T-helper 2 cell treated with Interferon-gamma antibody and Interleukin-4, amounts not matched to agents 5 μg/mL and 100 μg/mL, for 36 hours (primary cell): ENCODE results near the gene SYNGR2.

Experiments
- DNase-seq: peaks from one replicate; pipeline ENCODE4 v3.0.0; 2021; ENCODE audit warnings: low spot score
- H3K27ac Mint-ChIP-seq: one replicate; pipeline ENCODE4 v1.8.0; 2021; ENCODE audit warnings: mild to moderate bottlenecking, mixed read lengths
- H3K27me3 Mint-ChIP-seq: one replicate; pipeline ENCODE4 v1.8.0; 2021; ENCODE audit warnings: low read depth, mixed read lengths
- H3K36me3 Mint-ChIP-seq: one replicate; pipeline ENCODE4 v1.8.0; 2021; ENCODE audit warnings: low read depth, mixed read lengths
- H3K4me1 Mint-ChIP-seq: one replicate; pipeline ENCODE4 v1.8.0; 2021; ENCODE audit warnings: low read depth, mixed read lengths
- H3K4me3 Mint-ChIP-seq: one replicate; pipeline ENCODE4 v1.8.0; 2022; ENCODE audit warnings: mild to moderate bottlenecking, moderate library complexity, mixed read lengths
- H3K9me3 Mint-ChIP-seq: one replicate; pipeline ENCODE4 v1.8.0; 2021; ENCODE audit warnings: mixed read lengths

The SYNGR2 gene

GRCh38 chr17:78182504-78182903 is 14.1 kb downstream of the SYNGR2 start:
- H3K27me3 Mint-ChIP-seq = no peaks in the 10 kb centered on the region
- H3K27ac Mint-ChIP-seq = no peak overlapping the region
- peaks cover 28% of the 10 kb centered on the region for H3K4me1 Mint-ChIP-seq
- peaks cover 25% of the 10 kb centered on the region for H3K36me3 Mint-ChIP-seq
- no peaks in the 10 kb centered on the region for H3K9me3 Mint-ChIP-seq
- no peak for DNase-seq
- H3K4me3 Mint-ChIP-seq = no peak overlapping the region

- H3K4me3 Mint-ChIP-seq = no peak overlapping the region
Measured at GRCh38 chr17:78183916-78184315, 15.5 kb downstream of the SYNGR2 start.

GRCh38 chr17:78184351-78184750 is 16.0 kb downstream of the SYNGR2 start:
- H3K4me3 Mint-ChIP-seq = no peak overlapping the region

More at GRCh38 chr17:78183916-78184315, 15.5 kb downstream of the SYNGR2 start:
- Mint-ChIP-seq H3K36me3 (peaks cover 25% of the 10 kb centered on the region), H3K4me1 (peaks cover 31% of the 10 kb centered on the region), H3K9me3 (no peaks in the 10 kb centered on the region), H3K27ac (no peak overlapping the region), H3K27me3 (no peaks in the 10 kb centered on the region)
- DNase-seq = no peak

GRCh38 chr17:78184868-78185267 is 16.5 kb downstream of the SYNGR2 start:
- Mint-ChIP-seq H3K4me1 (peaks cover 31% of the 10 kb centered on the region), H3K9me3 (no peaks in the 10 kb centered on the region), H3K4me3 (peak overlapping the region; percentile 38), H3K27me3 (no peaks in the 10 kb centered on the region), H3K36me3 (peaks cover 20% of the 10 kb centered on the region), H3K27ac (peak overlapping the region; percentile 32)
- no peak for DNase-seq

More at GRCh38 chr17:78184351-78184750, 16.0 kb downstream of the SYNGR2 start:
- Mint-ChIP-seq H3K27ac (no peak overlapping the region), H3K36me3 (peaks cover 23% of the 10 kb centered on the region), H3K9me3 (no peaks in the 10 kb centered on the region), H3K27me3 (no peaks in the 10 kb centered on the region), H3K4me1 (peaks cover 31% of the 10 kb centered on the region)
- no peak for DNase-seq

- Mint-ChIP-seq H3K4me3 (peak overlapping the region; percentile 88), H3K9me3 (no peaks in the 10 kb centered on the region), H3K4me1 (peaks cover 28% of the 10 kb centered on the region), H3K36me3 (peaks cover 13% of the 10 kb centered on the region), H3K27ac (peak overlapping the region; percentile 83), H3K27me3 (no peaks in the 10 kb centered on the region)
- DNase-seq = no peak
Measured at GRCh38 chr17:78185981-78186691, 17.8 kb downstream of the SYNGR2 start.

- H3K4me3 Mint-ChIP-seq = peak within 1 kb of the TSS; percentile 88
- H3K9me3 Mint-ChIP-seq = no peaks in the 10 kb centered on the region
- H3K27me3 Mint-ChIP-seq = no peaks in the 10 kb centered on the region
- peaks cover 11% of the 10 kb centered on the region for H3K36me3 Mint-ChIP-seq
- DNase-seq = peak; percentile 96
- peaks cover 28% of the 10 kb centered on the region for H3K4me1 Mint-ChIP-seq
- peak within 1 kb of the TSS; percentile 83 for H3K27ac Mint-ChIP-seq
Measured at GRCh38 chr17:78186692-78187595, 18.6 kb downstream of the SYNGR2 start, which contains the start of the genes AFMID and TK1. TSS of gene AFMID (plus strand) at chr17:78187362. CDS start at chr17:78187371, 9 bp downstream. TSS of gene TK1 (minus strand) at chr17:78187052. CDS start at chr17:78186994, 58 bp downstream.

- no peak for DNase-seq
- H3K9me3 Mint-ChIP-seq = no peaks in the 10 kb centered on the region
- no peak overlapping the region for H3K4me3 Mint-ChIP-seq
- H3K36me3 Mint-ChIP-seq = peaks cover 6% of the 10 kb centered on the region
- H3K27me3 Mint-ChIP-seq = no peaks in the 10 kb centered on the region
- H3K4me1 Mint-ChIP-seq = peaks cover 4% of the 10 kb centered on the region
- H3K27ac Mint-ChIP-seq = no peak overlapping the region
Measured at GRCh38 chr17:78196716-78197115, 28.3 kb downstream of the SYNGR2 start.

- no peak overlapping the region for H3K4me3 Mint-ChIP-seq
- no peak overlapping the region for H3K27ac Mint-ChIP-seq
Measured at GRCh38 chr17:78197147-78197832, 28.9 kb downstream of the SYNGR2 start.

GRCh38 chr17:78200451-78200850 is 32.1 kb downstream of the SYNGR2 start:
- H3K4me1 Mint-ChIP-seq = peaks cover 4% of the 10 kb centered on the region
- H3K4me3 Mint-ChIP-seq = no peak overlapping the region
- H3K36me3 Mint-ChIP-seq = no peaks in the 10 kb centered on the region
- no peaks in the 10 kb centered on the region for H3K27me3 Mint-ChIP-seq
- no peak for DNase-seq
- H3K27ac Mint-ChIP-seq = no peak overlapping the region
- no peaks in the 10 kb centered on the region for H3K9me3 Mint-ChIP-seq

More at GRCh38 chr17:78197147-78197832, 28.9 kb downstream of the SYNGR2 start:
- no peaks in the 10 kb centered on the region for H3K9me3 Mint-ChIP-seq
- no peaks in the 10 kb centered on the region for H3K27me3 Mint-ChIP-seq
- DNase-seq = no peak
- peaks cover 4% of the 10 kb centered on the region for H3K4me1 Mint-ChIP-seq
- peaks cover 6% of the 10 kb centered on the region for H3K36me3 Mint-ChIP-seq

- DNase-seq = no peak
- Mint-ChIP-seq H3K4me3 (no peak overlapping the region), H3K27ac (no peak overlapping the region), H3K36me3 (peaks cover 5% of the 10 kb centered on the region), H3K9me3 (no peaks in the 10 kb centered on the region), H3K4me1 (peaks cover 4% of the 10 kb centered on the region), H3K27me3 (no peaks in the 10 kb centered on the region)
Measured at GRCh38 chr17:78202666-78203065, 34.3 kb downstream of the SYNGR2 start.

- Mint-ChIP-seq H3K27me3 (no peaks in the 10 kb centered on the region), H3K4me3 (no peak overlapping the region), H3K9me3 (no peaks in the 10 kb centered on the region), H3K27ac (no peak overlapping the region), H3K4me1 (no peaks in the 10 kb centered on the region), H3K36me3 (peaks cover 5% of the 10 kb centered on the region)
- no peak for DNase-seq
Measured at GRCh38 chr17:78204387-78205123, 36.2 kb downstream of the SYNGR2 start.

GRCh38 chr17:78205124-78205775 is 36.9 kb downstream of the SYNGR2 start:
- H3K27ac Mint-ChIP-seq = no peak overlapping the region
- H3K27me3 Mint-ChIP-seq = no peaks in the 10 kb centered on the region
- H3K4me1 Mint-ChIP-seq = no peaks in the 10 kb centered on the region
- H3K36me3 Mint-ChIP-seq = peaks cover 5% of the 10 kb centered on the region
- H3K9me3 Mint-ChIP-seq = no peaks in the 10 kb centered on the region
- no peak overlapping the region for H3K4me3 Mint-ChIP-seq
- no peak for DNase-seq

GRCh38 chr17:78206298-78206697 is 37.9 kb downstream of the SYNGR2 start:
- H3K4me1 Mint-ChIP-seq = no peaks in the 10 kb centered on the region
- no peak overlapping the region for H3K4me3 Mint-ChIP-seq

More at GRCh38 chr17:78206298-78206697, 37.9 kb downstream of the SYNGR2 start:
- peaks cover 5% of the 10 kb centered on the region for H3K36me3 Mint-ChIP-seq
- no peak overlapping the region for H3K27ac Mint-ChIP-seq
- DNase-seq = no peak
- H3K9me3 Mint-ChIP-seq = no peaks in the 10 kb centered on the region
- no peaks in the 10 kb centered on the region for H3K27me3 Mint-ChIP-seq
